GM23338 (cell line): ENCODE measurements around the gene ANTKMT.

Experiments used
- EZH2 ChIP-seq: fragments of 200-600 bp; sonication (generic); IDR thresholded peaks from one replicate; pipeline ENCODE4 v1.8.0; 2017; ENCODE audit warnings: antibody characterized with exemption, mild to moderate bottlenecking, low read depth; ENCODE audit not compliant: unreplicated experiment
- POLR2AphosphoS5 ChIP-seq: IDR thresholded peaks from 2 replicates; pipeline ENCODE4 v1.6.1; 2016; ENCODE audit warnings: antibody characterized with exemption, low read depth
- TF ChIP-seq, protein P1 (sequence below), 2 experiments: fragments of 200-600 bp in 1 of 2; sonication (generic) in 1 of 2; conservative IDR thresholded peaks; 2 replicates each; pipeline versions ENCODE4 v1.5.1 to v1.6.1; 2016 to 2017; ENCODE audit warnings: antibody characterized with exemption in 2 of 2, low read depth in 2 of 2, mild to moderate bottlenecking in 2 of 2, moderate library complexity in 1 of 2

DNA sequence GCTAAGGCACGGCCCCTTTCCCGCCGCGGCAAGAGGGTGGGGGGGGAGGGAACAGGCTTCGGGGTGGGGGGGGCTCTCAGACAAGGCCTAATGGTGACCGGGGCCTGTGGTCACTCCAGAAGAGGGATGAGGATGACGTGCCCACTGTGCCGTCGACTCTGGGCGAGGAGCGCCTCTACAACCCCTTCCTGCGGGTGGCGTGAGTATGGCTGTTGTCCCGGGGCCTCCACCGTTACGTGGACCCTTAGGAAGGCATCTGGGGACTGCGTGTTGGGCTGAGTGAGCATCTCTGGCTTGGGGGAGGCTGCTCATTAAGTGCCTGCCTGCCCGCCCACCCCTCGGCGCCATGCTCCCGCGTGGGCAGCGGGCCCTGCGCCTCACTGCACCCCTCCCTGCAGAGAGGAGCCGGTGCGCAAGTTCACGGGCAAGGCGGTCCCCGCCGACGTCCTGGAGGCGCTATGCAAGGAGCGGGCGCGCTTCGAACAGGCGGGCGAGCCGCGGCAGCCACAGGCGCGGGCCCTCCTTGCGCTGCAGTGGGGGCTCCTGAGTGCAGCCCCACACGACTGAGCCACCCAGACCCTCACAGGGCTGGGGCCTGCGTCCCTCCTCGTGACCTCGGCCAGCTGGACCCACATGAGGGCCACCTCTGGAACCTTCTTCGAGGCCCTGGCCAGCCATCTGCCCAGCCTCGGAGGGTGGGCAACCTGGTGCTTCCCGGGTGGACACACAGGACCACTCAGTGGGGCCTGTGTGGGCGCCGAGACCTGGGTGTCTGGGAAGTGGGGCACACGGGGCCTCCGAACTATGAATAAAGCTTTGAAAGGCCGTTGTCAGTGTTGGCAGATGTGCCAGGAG lies 8.2 kb downstream of the ANTKMT start:
- TF ChIP-seq, protein P1, sequence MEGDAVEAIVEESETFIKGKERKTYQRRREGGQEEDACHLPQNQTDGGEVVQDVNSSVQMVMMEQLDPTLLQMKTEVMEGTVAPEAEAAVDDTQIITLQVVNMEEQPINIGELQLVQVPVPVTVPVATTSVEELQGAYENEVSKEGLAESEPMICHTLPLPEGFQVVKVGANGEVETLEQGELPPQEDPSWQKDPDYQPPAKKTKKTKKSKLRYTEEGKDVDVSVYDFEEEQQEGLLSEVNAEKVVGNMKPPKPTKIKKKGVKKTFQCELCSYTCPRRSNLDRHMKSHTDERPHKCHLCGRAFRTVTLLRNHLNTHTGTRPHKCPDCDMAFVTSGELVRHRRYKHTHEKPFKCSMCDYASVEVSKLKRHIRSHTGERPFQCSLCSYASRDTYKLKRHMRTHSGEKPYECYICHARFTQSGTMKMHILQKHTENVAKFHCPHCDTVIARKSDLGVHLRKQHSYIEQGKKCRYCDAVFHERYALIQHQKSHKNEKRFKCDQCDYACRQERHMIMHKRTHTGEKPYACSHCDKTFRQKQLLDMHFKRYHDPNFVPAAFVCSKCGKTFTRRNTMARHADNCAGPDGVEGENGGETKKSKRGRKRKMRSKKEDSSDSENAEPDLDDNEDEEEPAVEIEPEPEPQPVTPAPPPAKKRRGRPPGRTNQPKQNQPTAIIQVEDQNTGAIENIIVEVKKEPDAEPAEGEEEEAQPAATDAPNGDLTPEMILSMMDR (conservative IDR thresholded peaks at IDR 0.05; ENCODE audit: low read depth in 2 of 2) = no peak
- TF ChIP-seq POLR2AphosphoS5 (no peak), EZH2 (no peak)
